Activated T-cell treated with anti-CD3 and anti-CD28 coated beads, Interleukin-2, amount 50 U/mL, for 24 hours (primary cell): ENCODE results near the gene NKD1.
"Not testable (repeated sequence)": the region's sequence is repeated elsewhere in the genome, so short reads cannot be mapped to it uniquely, and the experiment has no call there.

Experiments used
- DNase-seq: peaks from one replicate; pipeline ENCODE4 v3.0.0-alpha.2; 2020
- H3K27ac Mint-ChIP-seq: 2 replicates; pipeline ENCODE4 v1.8.0; 2020; ENCODE audit warnings: mild to moderate bottlenecking, mixed read lengths
- H3K27me3 Mint-ChIP-seq: 2 replicates; pipeline ENCODE4 v1.8.0; 2020; ENCODE audit warnings: mixed read lengths
- H3K36me3 Mint-ChIP-seq: 2 replicates; pipeline ENCODE4 v1.8.0; 2020; ENCODE audit warnings: low read depth, mixed read lengths
- H3K4me1 Mint-ChIP-seq: 2 replicates; pipeline ENCODE4 v1.8.0; 2020; ENCODE audit warnings: low read depth, mixed read lengths
- H3K4me3 Mint-ChIP-seq: 2 replicates; pipeline ENCODE4 v1.8.0; 2020; ENCODE audit warnings: mild to moderate bottlenecking, moderate library complexity, mixed read lengths
- H3K9me3 Mint-ChIP-seq: 2 replicates; pipeline ENCODE4 v1.8.0; 2020; ENCODE audit warnings: mixed read lengths

The NKD1 gene

GRCh38 chr16:50548125-50548908, at the start of gene NKD1:
TSS of gene NKD1 (plus strand) at chr16:50548396. CDS start at chr16:50548554, 158 bp downstream.
- Mint-ChIP-seq H3K4me3 (peak within 1 kb of the TSS; percentile 81), H3K36me3 (no peaks in the 10 kb centered on the region), H3K27ac (peak within 1 kb of the TSS; percentile 54), H3K4me1 (peaks cover 22% of the 10 kb centered on the region), H3K27me3 (peaks cover 4% of the 10 kb centered on the region), H3K9me3 (peaks cover under 1% of the 10 kb centered on the region)
- peak; percentile 85 for DNase-seq

GRCh38 chr16:50498431-50499155, 49.6 kb upstream of the NKD1 start:
- H3K27me3 Mint-ChIP-seq, result no peaks in the 10 kb centered on the region
- no peak overlapping the region for H3K4me3 Mint-ChIP-seq
- no peak overlapping the region for H3K27ac Mint-ChIP-seq
- H3K9me3 Mint-ChIP-seq, result no peaks in the 10 kb centered on the region
- H3K36me3 Mint-ChIP-seq, result no peaks in the 10 kb centered on the region
- no peaks in the 10 kb centered on the region for H3K4me1 Mint-ChIP-seq
- no peak for DNase-seq

GRCh38 chr16:50499254-50499653, 48.9 kb upstream of the NKD1 start:
- no peaks in the 10 kb centered on the region for H3K27me3 Mint-ChIP-seq
- no peak overlapping the region for H3K27ac Mint-ChIP-seq
- no peak overlapping the region for H3K4me3 Mint-ChIP-seq
- no peaks in the 10 kb centered on the region for H3K4me1 Mint-ChIP-seq
- no peaks in the 10 kb centered on the region for H3K9me3 Mint-ChIP-seq
- no peak for DNase-seq
- H3K36me3 Mint-ChIP-seq, result no peaks in the 10 kb centered on the region

- no peak overlapping the region for H3K27ac Mint-ChIP-seq
These were observed 47.9 kb upstream of the NKD1 start for GRCh38 chr16:50500171-50500874.

GRCh38 chr16:50501251-50501650, 46.9 kb upstream of the NKD1 start:
- H3K27ac Mint-ChIP-seq, result no peak overlapping the region
- no peak overlapping the region for H3K4me3 Mint-ChIP-seq
- no peak for DNase-seq
- no peaks in the 10 kb centered on the region for H3K9me3 Mint-ChIP-seq
- no peaks in the 10 kb centered on the region for H3K4me1 Mint-ChIP-seq
- H3K36me3 Mint-ChIP-seq, result no peaks in the 10 kb centered on the region
- no peaks in the 10 kb centered on the region for H3K27me3 Mint-ChIP-seq

More at GRCh38 chr16:50500171-50500874, 47.9 kb upstream of the NKD1 start:
- DNase-seq, result no peak
- Mint-ChIP-seq H3K27me3 (no peaks in the 10 kb centered on the region), H3K4me3 (no peak overlapping the region), H3K36me3 (no peaks in the 10 kb centered on the region), H3K4me1 (no peaks in the 10 kb centered on the region), H3K9me3 (no peaks in the 10 kb centered on the region)

- no peak for DNase-seq
- Mint-ChIP-seq H3K36me3 (no peaks in the 10 kb centered on the region), H3K4me3 (no peak overlapping the region), H3K27me3 (no peaks in the 10 kb centered on the region), H3K4me1 (no peaks in the 10 kb centered on the region), H3K9me3 (no peaks in the 10 kb centered on the region), H3K27ac (no peak overlapping the region)
These were observed 46.1 kb upstream of the NKD1 start for GRCh38 chr16:50501986-50502615.

GRCh38 chr16:50502616-50503011, 45.6 kb upstream of the NKD1 start:
- Mint-ChIP-seq H3K9me3 (no peaks in the 10 kb centered on the region), H3K4me1 (no peaks in the 10 kb centered on the region), H3K4me3 (no peak overlapping the region), H3K27me3 (no peaks in the 10 kb centered on the region), H3K36me3 (no peaks in the 10 kb centered on the region), H3K27ac (no peak overlapping the region)
- no peak for DNase-seq

- H3K36me3 Mint-ChIP-seq, H3K27ac Mint-ChIP-seq, H3K4me3 Mint-ChIP-seq: not testable (repeated sequence)
These were observed 44.2 kb upstream of the NKD1 start for GRCh38 chr16:50503868-50504531.

GRCh38 chr16:50505115-50505514, 43.1 kb upstream of the NKD1 start:
- H3K27ac Mint-ChIP-seq, result no peak overlapping the region
- no peaks in the 10 kb centered on the region for H3K36me3 Mint-ChIP-seq
- no peak overlapping the region for H3K4me3 Mint-ChIP-seq
- no peaks in the 10 kb centered on the region for H3K9me3 Mint-ChIP-seq
- H3K27me3 Mint-ChIP-seq, result no peaks in the 10 kb centered on the region
- no peaks in the 10 kb centered on the region for H3K4me1 Mint-ChIP-seq
- DNase-seq, result no peak

More at GRCh38 chr16:50503868-50504531, 44.2 kb upstream of the NKD1 start:
- H3K9me3 Mint-ChIP-seq, DNase-seq, H3K4me1 Mint-ChIP-seq, H3K27me3 Mint-ChIP-seq: not testable (repeated sequence)

- no peak for DNase-seq
- no peaks in the 10 kb centered on the region for H3K4me1 Mint-ChIP-seq
- no peaks in the 10 kb centered on the region for H3K27me3 Mint-ChIP-seq
- no peaks in the 10 kb centered on the region for H3K36me3 Mint-ChIP-seq
- H3K27ac Mint-ChIP-seq, result no peak overlapping the region
- H3K4me3 Mint-ChIP-seq, result no peak overlapping the region
- H3K9me3 Mint-ChIP-seq, result no peaks in the 10 kb centered on the region
These were observed 42.3 kb upstream of the NKD1 start for GRCh38 chr16:50505714-50506542.

GRCh38 chr16:50506543-50506937, 41.7 kb upstream of the NKD1 start:
- Mint-ChIP-seq H3K27ac (no peak overlapping the region), H3K36me3 (no peaks in the 10 kb centered on the region), H3K4me3 (no peak overlapping the region), H3K4me1 (no peaks in the 10 kb centered on the region), H3K27me3 (no peaks in the 10 kb centered on the region), H3K9me3 (no peaks in the 10 kb centered on the region)
- no peak for DNase-seq

- DNase-seq, result no peak
- Mint-ChIP-seq H3K4me3 (no peak overlapping the region), H3K36me3 (no peaks in the 10 kb centered on the region), H3K4me1 (no peaks in the 10 kb centered on the region), H3K27me3 (no peaks in the 10 kb centered on the region), H3K27ac (no peak overlapping the region), H3K9me3 (no peaks in the 10 kb centered on the region)
These were observed 40.8 kb upstream of the NKD1 start for GRCh38 chr16:50507397-50507796.

GRCh38 chr16:50509521-50510341, 38.5 kb upstream of the NKD1 start:
- Mint-ChIP-seq H3K27ac (no peak overlapping the region), H3K9me3 (no peaks in the 10 kb centered on the region), H3K36me3 (no peaks in the 10 kb centered on the region), H3K27me3 (no peaks in the 10 kb centered on the region), H3K4me1 (no peaks in the 10 kb centered on the region), H3K4me3 (no peak overlapping the region)
- DNase-seq, result peak; percentile 55
